ENCODE results near the gene TET2.

The TET2 gene

GRCh38 chr4:105146276-105147015 is at the start of gene TET2:
TSS of gene TET2 (plus strand) at chr4:105146876. CDS start at chr4:105233943, 87,067 bp downstream.
- DNase-seq (ENCODE audit: low read depth) = peak; percentile 82

- no peak for DNase-seq (ENCODE audit: low read depth)
Measured at GRCh38 chr4:105102016-105102415, 44.7 kb upstream of the TET2 start.

- DNase-seq (ENCODE audit: low read depth) = no peak
Measured at GRCh38 chr4:105106426-105106825, 40.2 kb upstream of the TET2 start.

GRCh38 chr4:105107095-105107856 is 39.4 kb upstream of the TET2 start:
- DNase-seq (ENCODE audit: low read depth) = no peak

- DNase-seq (ENCODE audit: low read depth) = no peak
Measured at GRCh38 chr4:105108971-105109370, 37.7 kb upstream of the TET2 start.

GRCh38 chr4:105112274-105112673 is 34.4 kb upstream of the TET2 start:
- DNase-seq (ENCODE audit: low read depth) = no peak

- DNase-seq (ENCODE audit: low read depth) = no peak
Measured at GRCh38 chr4:105113800-105114199, 32.9 kb upstream of the TET2 start.

- DNase-seq (ENCODE audit: low read depth) = no peak
Measured at GRCh38 chr4:105116616-105117319, 29.9 kb upstream of the TET2 start.

GRCh38 chr4:105119356-105119755 is 27.3 kb upstream of the TET2 start:
- no peak for DNase-seq (ENCODE audit: low read depth)

- DNase-seq (ENCODE audit: low read depth) = no peak
Measured at GRCh38 chr4:105120626-105121025, 26.1 kb upstream of the TET2 start.

- no peak for DNase-seq (ENCODE audit: low read depth)
Measured at GRCh38 chr4:105122350-105122749, 24.3 kb upstream of the TET2 start.

- no peak for DNase-seq (ENCODE audit: low read depth)
Measured at GRCh38 chr4:105126311-105127169, 20.1 kb upstream of the TET2 start.

- no peak for DNase-seq (ENCODE audit: low read depth)
Measured at GRCh38 chr4:105127170-105127445, 19.6 kb upstream of the TET2 start.

GRCh38 chr4:105128208-105128607 is 18.5 kb upstream of the TET2 start:
- DNase-seq (ENCODE audit: low read depth) = no peak

GRCh38 chr4:105129286-105130040 is 17.2 kb upstream of the TET2 start:
- no peak for DNase-seq (ENCODE audit: low read depth)

- no peak for DNase-seq (ENCODE audit: low read depth)
Measured at GRCh38 chr4:105130945-105131344, 15.7 kb upstream of the TET2 start.

GRCh38 chr4:105133976-105134375 is 12.7 kb upstream of the TET2 start:
- no peak for DNase-seq (ENCODE audit: low read depth)

GRCh38 chr4:105135785-105136184 is 10.9 kb upstream of the TET2 start:
- DNase-seq (ENCODE audit: low read depth) = no peak

- no peak for DNase-seq (ENCODE audit: low read depth)
Measured at GRCh38 chr4:105137121-105137875, 9.4 kb upstream of the TET2 start.

- DNase-seq (ENCODE audit: low read depth) = no peak
Measured at GRCh38 chr4:105139646-105140045, 7.0 kb upstream of the TET2 start.
